HG02678 (cell line): Measurements from ENCODE around the gene MBD4.

Experiments used
- ATAC-seq: cut with Tn5 transposase; IDR thresholded peaks from one replicate; pipeline ENCODE4 v1.9.1; 2021; ENCODE audit warnings: mild to moderate bottlenecking, moderate library complexity; ENCODE audit not compliant: unreplicated experiment

The MBD4 gene

GRCh38 chr3:129432671-129433070, 7.1 kb downstream of the MBD4 start:
- no peak for ATAC-seq

GRCh38 chr3:129432036-129432435, 7.7 kb downstream of the MBD4 start:
- ATAC-seq, result no peak

GRCh38 chr3:129429602-129430001, 10.1 kb downstream of the MBD4 start:
- ATAC-seq, result no peak

GRCh38 chr3:129429080-129429451, 10.7 kb downstream of the MBD4 start:
- no peak for ATAC-seq

- peak; percentile 92 for ATAC-seq
Observed at GRCh38 chr3:129428376-129429079, 11.2 kb downstream of the MBD4 start, which contains the start of gene EFCAB12. Gene EFCAB12 (minus strand): TSS chr3:129428636. CDS start chr3:129428488, 148 bp downstream.

GRCh38 chr3:129428007-129428375, 11.8 kb downstream of the MBD4 start:
- ATAC-seq, result no peak

GRCh38 chr3:129425619-129426018, 14.1 kb downstream of the MBD4 start:
- ATAC-seq, result no peak

GRCh38 chr3:129425213-129425612, 14.5 kb downstream of the MBD4 start:
- no peak for ATAC-seq

- no peak for ATAC-seq
Observed at GRCh38 chr3:129424185-129424841, 15.4 kb downstream of the MBD4 start.

GRCh38 chr3:129422897-129423296, 16.9 kb downstream of the MBD4 start:
- ATAC-seq, result no peak

- ATAC-seq, result no peak
Observed at GRCh38 chr3:129421988-129422745, 17.6 kb downstream of the MBD4 start.

GRCh38 chr3:129421236-129421883, 18.4 kb downstream of the MBD4 start:
- ATAC-seq, result no peak

- ATAC-seq, result no peak
Observed at GRCh38 chr3:129419476-129419875, 20.3 kb downstream of the MBD4 start.

- no peak for ATAC-seq
Observed at GRCh38 chr3:129418041-129418973, 21.4 kb downstream of the MBD4 start.

- no peak for ATAC-seq
Observed at GRCh38 chr3:129417326-129417725, 22.4 kb downstream of the MBD4 start.

- no peak for ATAC-seq
Observed at GRCh38 chr3:129416415-129416814, 23.3 kb downstream of the MBD4 start.

- ATAC-seq, result no peak
Observed at GRCh38 chr3:129415830-129416229, 23.9 kb downstream of the MBD4 start.

GRCh38 chr3:129415378-129415777, 24.4 kb downstream of the MBD4 start:
- no peak for ATAC-seq

- ATAC-seq, result peak; percentile 89
Observed at GRCh38 chr3:129413687-129414506, 25.9 kb downstream of the MBD4 start.
